Kidney (tissue), 14 donors: ENCODE data around the gene ZNF473. TPM values are rescaled to one million over a fixed set of nuclear protein-coding genes. Genes with fewer than 3 reads are reported as not detected.

Experiments
- DNase-seq, 5 donors: peaks; one replicate each; pipeline ENCODE4 v3.0.0-alpha.2; 2013 to 2020
- FAIRE-seq: peaks from 2 replicates; lab custom pipeline; 2012; peaks lifted over from hg19 to GRCh38; lab: Jason Lieb, UNC
- H3K27ac ChIP-seq, 2 donors: one replicate each; pipeline ENCODE4 v1.7.0; 2013; ENCODE audit warnings: low read depth in 2 of 2, low read length in 2 of 2, inconsistent platforms in 1 of 2
- H3K27me3 ChIP-seq: one replicate; pipeline ENCODE4 v1.7.1; 2013; ENCODE audit warnings: low read length, inconsistent platforms; ENCODE audit not compliant: control insufficient read depth, insufficient read depth
- H3K36me3 ChIP-seq, 3 donors: one replicate each; pipeline versions ENCODE4 v1.7.0 to v1.7.1; 2013; ENCODE audit warnings: low read length in 3 of 3, control low read depth in 1 of 3, inconsistent platforms in 1 of 3; ENCODE audit not compliant: insufficient read depth in 3 of 3, control insufficient read depth in 2 of 3
- H3K4me1 ChIP-seq, 3 donors: one replicate each; pipeline versions ENCODE4 v1.7.0 to v1.7.1; 2013; ENCODE audit warnings: low read length in 3 of 3, inconsistent platforms in 1 of 3, low read depth in 1 of 3; ENCODE audit not compliant: control insufficient read depth in 2 of 3, insufficient read depth in 2 of 3
- H3K4me3 ChIP-seq, 3 donors: one replicate each; pipeline versions ENCODE4 v1.7.0 to v1.8.1; 2013; ENCODE audit warnings: low read length in 3 of 3, control low read depth in 1 of 3, inconsistent platforms in 1 of 3
- H3K9ac ChIP-seq, 3 donors: one replicate each; pipeline versions ENCODE4 v1.7.0 to v1.7.1; 2013; ENCODE audit warnings: low read length in 3 of 3, control low read depth in 1 of 3, inconsistent platforms in 1 of 3
- H3K9me3 ChIP-seq, 3 donors: one replicate each; pipeline versions ENCODE4 v1.7.0 to v1.7.1; 2013; ENCODE audit warnings: low read length in 3 of 3, control low read depth in 1 of 3, inconsistent platforms in 1 of 3; ENCODE audit not compliant: control insufficient read depth in 2 of 3, insufficient read depth in 1 of 3
- intact Hi-C: fragments of 100-400 bp; cut with DNase I; formaldehyde crosslinking; loops from one replicate; pipeline ENCODE4 v1.11.1; 2022
- polyA plus RNA-seq: library from polyadenylated mRNA; stranded (reverse); fragments of 350-450 nt; fragmentation: Illumina TruSeq; extraction: RNeasy Lipid Tissue Mini Kit (QIAGEN cat#74804); gene quantifications from one replicate; pipeline ENCODE4 v1.2.3, GENCODE V29; 2014; ENCODE audit warnings: low read depth, low replicate concordance; ENCODE audit not compliant: insufficient read depth
- total RNA-seq: library from RNA; stranded (reverse); fragmentation: NEBNext Ultra II Directional; extraction: Animal tissue kit (Norgen Biotek cat#: 25700); gene quantifications from one replicate; pipeline ENCODE4 v1.2.1, GENCODE V29; 2021
- TF ChIP-seq, protein P1 (sequence below): IDR thresholded peaks from 3 replicates; pipeline ENCODE4 v1.5.1; 2012; ENCODE audit warnings: mild to moderate bottlenecking, moderate library complexity, borderline replicate concordance; ENCODE audit not compliant: insufficient read depth; ENCODE audit errors: extremely low read depth
- donor health status: control.
- donor health status: control.
- donor health status: control.
- donor health status: control.
- donor health status: control.
- donor health status: DM: yes; HTN: yes; CAD: no.
- donor health status: Normal renal cell carcinoma (clear cell type).

The ZNF473 gene
- total and polyA plus RNA-seq, 2 donors from 2014 or later, result 2.6 to 10.7 TPM

DNA sequence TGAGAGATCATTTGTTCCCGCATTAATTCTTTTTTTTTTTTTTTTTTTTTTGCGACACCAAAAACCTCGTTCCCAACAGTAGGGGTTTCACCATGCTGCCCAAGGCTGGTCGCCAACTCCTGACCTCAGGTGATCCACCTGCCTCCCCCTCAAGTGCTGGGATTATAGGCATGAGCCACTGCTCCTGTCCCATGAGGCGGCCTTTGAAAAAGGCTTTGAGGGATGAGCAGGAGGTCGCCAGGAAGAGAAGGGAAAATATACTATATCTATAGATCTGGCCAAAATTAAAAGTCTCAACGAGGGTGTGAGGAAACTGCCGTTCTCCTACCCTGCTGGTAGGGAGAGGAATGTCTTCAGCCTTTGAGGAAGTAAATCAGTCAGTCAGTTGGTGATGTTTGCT is 26.2 kb downstream of the ZNF473 start:
- no peak for FAIRE-seq
- Histone ChIP-seq H3K9ac (no peak overlapping the region), H3K36me3 (peaks cover 0 to under 1% (median 0%) of the 10 kb centered on the region in 3 donors)

DNA sequence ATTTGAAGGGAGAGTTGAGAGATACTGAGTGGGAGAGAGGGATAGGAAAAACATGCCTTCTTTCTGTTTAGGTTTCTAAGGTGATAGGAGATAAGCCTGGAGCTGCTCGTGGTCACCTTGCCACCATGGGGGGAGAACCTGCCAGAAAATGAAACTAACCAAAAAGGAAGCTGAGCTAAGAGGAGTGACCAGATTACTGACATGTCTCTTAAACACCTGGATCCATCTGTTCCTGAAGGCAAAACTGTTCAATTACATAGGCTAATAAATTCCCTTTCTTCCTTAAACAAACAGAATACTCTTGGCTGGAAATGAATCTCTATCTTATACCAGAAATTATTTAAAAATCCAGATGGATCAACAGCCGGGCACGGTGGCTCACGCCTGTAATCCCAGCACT is 27.3 kb downstream of the ZNF473 start:
- intact Hi-C loops, result no loop called here
- no peak for FAIRE-seq
- H3K9ac ChIP-seq, result no peak overlapping the region
- H3K9me3 ChIP-seq, result peaks cover 0 to under 1% (median under 1%) of the 10 kb centered on the region in 3 donors
- no peaks in the 10 kb centered on the region for H3K36me3 ChIP-seq
- no peak overlapping the region for H3K4me3 ChIP-seq
- H3K27ac ChIP-seq, result no peak overlapping the region
- H3K27me3 ChIP-seq, result no peaks in the 10 kb centered on the region
- TF ChIP-seq, protein P1, sequence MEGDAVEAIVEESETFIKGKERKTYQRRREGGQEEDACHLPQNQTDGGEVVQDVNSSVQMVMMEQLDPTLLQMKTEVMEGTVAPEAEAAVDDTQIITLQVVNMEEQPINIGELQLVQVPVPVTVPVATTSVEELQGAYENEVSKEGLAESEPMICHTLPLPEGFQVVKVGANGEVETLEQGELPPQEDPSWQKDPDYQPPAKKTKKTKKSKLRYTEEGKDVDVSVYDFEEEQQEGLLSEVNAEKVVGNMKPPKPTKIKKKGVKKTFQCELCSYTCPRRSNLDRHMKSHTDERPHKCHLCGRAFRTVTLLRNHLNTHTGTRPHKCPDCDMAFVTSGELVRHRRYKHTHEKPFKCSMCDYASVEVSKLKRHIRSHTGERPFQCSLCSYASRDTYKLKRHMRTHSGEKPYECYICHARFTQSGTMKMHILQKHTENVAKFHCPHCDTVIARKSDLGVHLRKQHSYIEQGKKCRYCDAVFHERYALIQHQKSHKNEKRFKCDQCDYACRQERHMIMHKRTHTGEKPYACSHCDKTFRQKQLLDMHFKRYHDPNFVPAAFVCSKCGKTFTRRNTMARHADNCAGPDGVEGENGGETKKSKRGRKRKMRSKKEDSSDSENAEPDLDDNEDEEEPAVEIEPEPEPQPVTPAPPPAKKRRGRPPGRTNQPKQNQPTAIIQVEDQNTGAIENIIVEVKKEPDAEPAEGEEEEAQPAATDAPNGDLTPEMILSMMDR, result no peak
- H3K4me1 ChIP-seq, result no peaks in the 10 kb centered on the region
- DNase-seq, result no peak

More for the DNA sequence above, 26.2 kb downstream of the ZNF473 start:
- TF ChIP-seq, protein P1, result no peak
- Histone ChIP-seq H3K27me3 (no peaks in the 10 kb centered on the region), H3K9me3 (no peaks in the 10 kb centered on the region), H3K27ac (no peak overlapping the region), H3K4me3 (no peak overlapping the region), H3K4me1 (no peaks in the 10 kb centered on the region)
- intact Hi-C loops, result no loop called here
- no peak for DNase-seq

DNA sequence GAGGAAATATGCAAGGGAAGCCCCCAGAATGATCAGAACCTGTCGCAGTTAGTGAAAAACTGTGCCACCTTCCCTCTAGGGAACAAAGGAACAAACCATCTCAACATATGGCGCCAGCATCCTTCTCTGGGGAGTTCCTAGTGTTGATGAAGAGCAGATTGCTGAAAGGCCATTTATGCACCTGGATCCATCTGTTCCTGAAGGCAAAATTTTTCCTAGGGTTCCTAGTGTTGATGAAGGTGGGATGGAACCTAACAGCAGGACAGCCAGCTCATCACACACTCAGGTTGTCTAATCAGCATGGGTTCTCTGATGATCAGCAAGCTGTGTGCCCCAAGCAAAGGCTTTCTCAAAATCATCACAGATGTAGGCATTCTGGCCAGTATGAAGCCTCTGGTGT is 32.6 kb downstream of the ZNF473 start:
- Histone ChIP-seq H3K27ac (no peak overlapping the region), H3K9ac (no peak overlapping the region), H3K27me3 (no peaks in the 10 kb centered on the region), H3K4me1 (no peaks in the 10 kb centered on the region), H3K4me3 (no peak overlapping the region), H3K36me3 (no peaks in the 10 kb centered on the region), H3K9me3 (peaks cover 0 to 23% (median 16%) of the 10 kb centered on the region in 3 donors)
- no peak for FAIRE-seq
- no peak for DNase-seq
- TF ChIP-seq, protein P1, result no peak
- intact Hi-C loops, result no loop called here

DNA sequence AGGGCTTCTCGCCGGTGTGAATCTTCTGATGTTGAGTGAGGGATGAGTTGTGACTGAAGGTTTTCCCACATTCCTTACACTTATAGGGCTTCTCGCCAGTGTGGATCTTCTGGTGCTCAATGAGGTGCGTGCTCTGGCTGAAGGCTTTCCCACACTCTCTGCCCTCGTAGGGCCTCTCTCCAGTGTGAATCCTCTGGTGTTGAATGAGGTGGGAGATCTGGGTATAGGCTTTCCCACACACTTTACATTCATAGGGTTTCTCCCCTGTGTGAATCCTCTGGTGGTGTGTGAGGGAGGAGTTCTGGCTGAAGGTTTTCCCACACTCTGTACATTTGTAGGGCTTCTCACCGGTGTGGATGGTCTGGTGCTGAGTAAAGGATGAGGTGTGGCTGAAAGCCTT is 33.2 kb downstream of the ZNF473 start:
- H3K36me3 ChIP-seq, result no peaks in the 10 kb centered on the region
- H3K27me3 ChIP-seq, result no peaks in the 10 kb centered on the region
- no peaks in the 10 kb centered on the region for H3K4me1 ChIP-seq
- no peak overlapping the region for H3K4me3 ChIP-seq
- no peak for FAIRE-seq
- no peak overlapping the region for H3K27ac ChIP-seq
- peaks cover 0 to 23% (median 16%) of the 10 kb centered on the region in 3 donors for H3K9me3 ChIP-seq
- TF ChIP-seq, protein P1, result no peak
- intact Hi-C loops, result no loop called here
- DNase-seq, result no peak
- H3K9ac ChIP-seq, result no peak overlapping the region
